ENCODE data around the gene COX15. TPM values are rescaled to one million over a fixed set of nuclear protein-coding genes. Genes with fewer than 3 reads are reported as not detected.

COX15 gene
- total RNA-seq, 4 donors from 2014 or later: 11.5 to 45.6 (median 30.1) TPM

GRCh38 chr10:99693933-99694583 is 37.9 kb downstream of the COX15 start:
- H3K9me3 ChIP-seq: no peaks in the 10 kb centered on the region
- intact Hi-C loops (cut with DNase I; ENCODE audit: low total_unique reads): no loop called here
- H3K36me3 ChIP-seq: no peaks in the 10 kb centered on the region
- H3K4me1 ChIP-seq: no peaks in the 10 kb centered on the region
- H3K27ac ChIP-seq: no peak overlapping the region
- no peak for DNase-seq
- H3K27me3 ChIP-seq: no peaks in the 10 kb centered on the region
- TF ChIP-seq POLR2A (IDR thresholded peaks at IDR 0.05) (no peak), CTCF (IDR thresholded peaks at IDR 0.05) (no peak)
- no peak overlapping the region for H3K4me3 ChIP-seq

GRCh38 chr10:99689461-99689860 is 42.5 kb downstream of the COX15 start:
- TF ChIP-seq POLR2A (IDR thresholded peaks at IDR 0.05): no peak
- no peak for TF ChIP-seq CTCF (IDR thresholded peaks at IDR 0.05)
- intact Hi-C loops (cut with DNase I; ENCODE audit: low total_unique reads): no loop called here
- Histone ChIP-seq H3K9me3 (no peaks in the 10 kb centered on the region), H3K27ac (no peak overlapping the region), H3K27me3 (no peaks in the 10 kb centered on the region), H3K4me1 (no peaks in the 10 kb centered on the region), H3K4me3 (no peak overlapping the region), H3K36me3 (no peaks in the 10 kb centered on the region)
- DNase-seq: no peak

- TF ChIP-seq POLR2A (IDR thresholded peaks at IDR 0.05) (no peak), CTCF (IDR thresholded peaks at IDR 0.05) (no peak)
- H3K4me1 ChIP-seq: no peaks in the 10 kb centered on the region
- H3K27ac ChIP-seq: no peak overlapping the region
- no peak for DNase-seq
- no peaks in the 10 kb centered on the region for H3K36me3 ChIP-seq
- no peaks in the 10 kb centered on the region for H3K27me3 ChIP-seq
- H3K9me3 ChIP-seq: no peaks in the 10 kb centered on the region
- intact Hi-C loops (cut with DNase I; ENCODE audit: low total_unique reads): no loop called here
- no peak overlapping the region for H3K4me3 ChIP-seq
Measured at GRCh38 chr10:99685597-99685967, 46.3 kb downstream of the COX15 start.

- H3K9me3 ChIP-seq: no peaks in the 10 kb centered on the region
- H3K36me3 ChIP-seq: no peaks in the 10 kb centered on the region
- no peak for TF ChIP-seq CTCF (IDR thresholded peaks at IDR 0.05)
- TF ChIP-seq POLR2A (IDR thresholded peaks at IDR 0.05): no peak
- H3K27ac ChIP-seq: no peak overlapping the region
- no peaks in the 10 kb centered on the region for H3K4me1 ChIP-seq
- no peak overlapping the region for H3K4me3 ChIP-seq
- no peak for DNase-seq
- intact Hi-C loops (cut with DNase I; ENCODE audit: low total_unique reads): no loop called here
- H3K27me3 ChIP-seq: no peaks in the 10 kb centered on the region
Measured at GRCh38 chr10:99682752-99683151, 49.2 kb downstream of the COX15 start.

Other genes starting within 250 kb of the COX15 start
- not detected for gene NKX2-3, start 199.2 kb downstream of the COX15 start, total RNA-seq
- gene SLC25A28, start 111.7 kb downstream of the COX15 start, total RNA-seq: 10 to 100 TPM; 11.0 to 72.4 (median 38.8) TPM
- 10 to 100 TPM in 1 of 4 donors, 1 to 10 TPM in 2, under 1 TPM in 1; 0.26 to 25.2 (median 5.0) TPM for gene ENTPD7, start 72.6 kb downstream of the COX15 start, total RNA-seq
- 10 to 100 TPM in 2 of 4 donors, 1 to 10 TPM in 2; 4.4 to 26.6 (median 14.4) TPM for gene CUTC, start 107 bp upstream of the COX15 start, total RNA-seq
- gene ABCC2, start 50.5 kb upstream of the COX15 start, total RNA-seq: 1 to 10 TPM in 3 of 4 donors, under 1 TPM in 1; 0.29 to 3.0 (median 1.2) TPM

Measured in uterus (tissue), 4 donors.